Measurements from ENCODE around the gene ZNF521.

Gene ZNF521

GRCh38 chr18:25230658-25231326, 121.2 kb downstream of the ZNF521 start:
- Histone ChIP-seq H3K9ac (ENCODE audit: low read depth, low read length) (no peak overlapping the region), H3K4me3 (ENCODE audit: low read depth, low read length) (no peak overlapping the region), H3K27me3 (ENCODE audit: control insufficient read depth, insufficient read depth, low read length) (no peaks in the 10 kb centered on the region), H3K9me3 (ENCODE audit: control insufficient read depth, insufficient read depth, low read length) (no peaks in the 10 kb centered on the region), H3K4me1 (ENCODE audit: control insufficient read depth, insufficient read depth, low read length) (peaks cover 2% of the 10 kb centered on the region), H3K36me3 (ENCODE audit: control insufficient read depth, insufficient read depth, low read length) (no peaks in the 10 kb centered on the region)

GRCh38 chr18:25229920-25230319, 122.0 kb downstream of the ZNF521 start:
- Histone ChIP-seq H3K9ac (ENCODE audit: low read depth, low read length) (no peak overlapping the region), H3K4me1 (ENCODE audit: control insufficient read depth, insufficient read depth, low read length) (peaks cover 2% of the 10 kb centered on the region), H3K27me3 (ENCODE audit: control insufficient read depth, insufficient read depth, low read length) (no peaks in the 10 kb centered on the region), H3K9me3 (ENCODE audit: control insufficient read depth, insufficient read depth, low read length) (no peaks in the 10 kb centered on the region), H3K4me3 (ENCODE audit: low read depth, low read length) (no peak overlapping the region), H3K36me3 (ENCODE audit: control insufficient read depth, insufficient read depth, low read length) (no peaks in the 10 kb centered on the region)

- Histone ChIP-seq H3K36me3 (ENCODE audit: control insufficient read depth, insufficient read depth, low read length) (no peaks in the 10 kb centered on the region), H3K4me1 (ENCODE audit: control insufficient read depth, insufficient read depth, low read length) (peaks cover 2% of the 10 kb centered on the region), H3K4me3 (ENCODE audit: low read depth, low read length) (no peak overlapping the region), H3K27me3 (ENCODE audit: control insufficient read depth, insufficient read depth, low read length) (no peaks in the 10 kb centered on the region), H3K9me3 (ENCODE audit: control insufficient read depth, insufficient read depth, low read length) (no peaks in the 10 kb centered on the region), H3K9ac (ENCODE audit: low read depth, low read length) (no peak overlapping the region)
Observed at GRCh38 chr18:25229081-25229480, 122.9 kb downstream of the ZNF521 start.

GRCh38 chr18:25228410-25228809, 123.6 kb downstream of the ZNF521 start:
- H3K9me3 ChIP-seq (ENCODE audit: control insufficient read depth, insufficient read depth, low read length) = no peaks in the 10 kb centered on the region
- H3K9ac ChIP-seq (ENCODE audit: low read depth, low read length) = no peak overlapping the region
- no peaks in the 10 kb centered on the region for H3K36me3 ChIP-seq (ENCODE audit: control insufficient read depth, insufficient read depth, low read length)
- peaks cover 2% of the 10 kb centered on the region for H3K4me1 ChIP-seq (ENCODE audit: control insufficient read depth, insufficient read depth, low read length)
- H3K4me3 ChIP-seq (ENCODE audit: low read depth, low read length) = no peak overlapping the region
- H3K27me3 ChIP-seq (ENCODE audit: control insufficient read depth, insufficient read depth, low read length) = no peaks in the 10 kb centered on the region

- no peak overlapping the region for H3K4me3 ChIP-seq (ENCODE audit: low read depth, low read length)
- H3K9ac ChIP-seq (ENCODE audit: low read depth, low read length) = no peak overlapping the region
- no peaks in the 10 kb centered on the region for H3K9me3 ChIP-seq (ENCODE audit: control insufficient read depth, insufficient read depth, low read length)
- no peaks in the 10 kb centered on the region for H3K36me3 ChIP-seq (ENCODE audit: control insufficient read depth, insufficient read depth, low read length)
- no peaks in the 10 kb centered on the region for H3K4me1 ChIP-seq (ENCODE audit: control insufficient read depth, insufficient read depth, low read length)
- H3K27me3 ChIP-seq (ENCODE audit: control insufficient read depth, insufficient read depth, low read length) = no peaks in the 10 kb centered on the region
Observed at GRCh38 chr18:25225151-25225550, 126.8 kb downstream of the ZNF521 start.

GRCh38 chr18:25223899-25224886, 127.8 kb downstream of the ZNF521 start:
- H3K27me3 ChIP-seq (ENCODE audit: control insufficient read depth, insufficient read depth, low read length) = no peaks in the 10 kb centered on the region
- H3K4me3 ChIP-seq (ENCODE audit: low read depth, low read length) = no peak overlapping the region
- H3K4me1 ChIP-seq (ENCODE audit: control insufficient read depth, insufficient read depth, low read length) = no peaks in the 10 kb centered on the region
- no peak overlapping the region for H3K9ac ChIP-seq (ENCODE audit: low read depth, low read length)
- H3K9me3 ChIP-seq (ENCODE audit: control insufficient read depth, insufficient read depth, low read length) = no peaks in the 10 kb centered on the region
- no peaks in the 10 kb centered on the region for H3K36me3 ChIP-seq (ENCODE audit: control insufficient read depth, insufficient read depth, low read length)

GRCh38 chr18:25223211-25223610, 128.8 kb downstream of the ZNF521 start:
- H3K36me3 ChIP-seq (ENCODE audit: control insufficient read depth, insufficient read depth, low read length) = no peaks in the 10 kb centered on the region
- H3K9ac ChIP-seq (ENCODE audit: low read depth, low read length) = no peak overlapping the region
- H3K9me3 ChIP-seq (ENCODE audit: control insufficient read depth, insufficient read depth, low read length) = no peaks in the 10 kb centered on the region
- no peaks in the 10 kb centered on the region for H3K4me1 ChIP-seq (ENCODE audit: control insufficient read depth, insufficient read depth, low read length)
- H3K27me3 ChIP-seq (ENCODE audit: control insufficient read depth, insufficient read depth, low read length) = no peaks in the 10 kb centered on the region
- H3K4me3 ChIP-seq (ENCODE audit: low read depth, low read length) = no peak overlapping the region

GRCh38 chr18:25222648-25223047, 129.3 kb downstream of the ZNF521 start:
- Histone ChIP-seq H3K4me1 (ENCODE audit: control insufficient read depth, insufficient read depth, low read length) (no peaks in the 10 kb centered on the region), H3K27me3 (ENCODE audit: control insufficient read depth, insufficient read depth, low read length) (no peaks in the 10 kb centered on the region), H3K4me3 (ENCODE audit: low read depth, low read length) (no peak overlapping the region), H3K36me3 (ENCODE audit: control insufficient read depth, insufficient read depth, low read length) (no peaks in the 10 kb centered on the region), H3K9ac (ENCODE audit: low read depth, low read length) (no peak overlapping the region), H3K9me3 (ENCODE audit: control insufficient read depth, insufficient read depth, low read length) (no peaks in the 10 kb centered on the region)

GRCh38 chr18:25210622-25211021, 141.3 kb downstream of the ZNF521 start:
- no peak overlapping the region for H3K9ac ChIP-seq (ENCODE audit: low read depth, low read length)
- no peak overlapping the region for H3K4me3 ChIP-seq (ENCODE audit: low read depth, low read length)
- no peaks in the 10 kb centered on the region for H3K9me3 ChIP-seq (ENCODE audit: control insufficient read depth, insufficient read depth, low read length)
- no peaks in the 10 kb centered on the region for H3K4me1 ChIP-seq (ENCODE audit: control insufficient read depth, insufficient read depth, low read length)
- H3K27me3 ChIP-seq (ENCODE audit: control insufficient read depth, insufficient read depth, low read length) = no peaks in the 10 kb centered on the region
- no peaks in the 10 kb centered on the region for H3K36me3 ChIP-seq (ENCODE audit: control insufficient read depth, insufficient read depth, low read length)

- no peaks in the 10 kb centered on the region for H3K36me3 ChIP-seq (ENCODE audit: control insufficient read depth, insufficient read depth, low read length)
- H3K9me3 ChIP-seq (ENCODE audit: control insufficient read depth, insufficient read depth, low read length) = no peaks in the 10 kb centered on the region
- no peak overlapping the region for H3K9ac ChIP-seq (ENCODE audit: low read depth, low read length)
- H3K4me1 ChIP-seq (ENCODE audit: control insufficient read depth, insufficient read depth, low read length) = peaks cover 10% of the 10 kb centered on the region
- no peaks in the 10 kb centered on the region for H3K27me3 ChIP-seq (ENCODE audit: control insufficient read depth, insufficient read depth, low read length)
- no peak overlapping the region for H3K4me3 ChIP-seq (ENCODE audit: low read depth, low read length)
Observed at GRCh38 chr18:25192065-25192464, 159.9 kb downstream of the ZNF521 start.

GRCh38 chr18:25190472-25190871, 161.5 kb downstream of the ZNF521 start:
- Histone ChIP-seq H3K27me3 (ENCODE audit: control insufficient read depth, insufficient read depth, low read length) (no peaks in the 10 kb centered on the region), H3K9me3 (ENCODE audit: control insufficient read depth, insufficient read depth, low read length) (no peaks in the 10 kb centered on the region), H3K36me3 (ENCODE audit: control insufficient read depth, insufficient read depth, low read length) (no peaks in the 10 kb centered on the region), H3K4me1 (ENCODE audit: control insufficient read depth, insufficient read depth, low read length) (peaks cover 10% of the 10 kb centered on the region), H3K4me3 (ENCODE audit: low read depth, low read length) (no peak overlapping the region), H3K9ac (ENCODE audit: low read depth, low read length) (no peak overlapping the region)
